ENCODE measurements around the gene ELMO1.

ELMO1 gene

DNA sequence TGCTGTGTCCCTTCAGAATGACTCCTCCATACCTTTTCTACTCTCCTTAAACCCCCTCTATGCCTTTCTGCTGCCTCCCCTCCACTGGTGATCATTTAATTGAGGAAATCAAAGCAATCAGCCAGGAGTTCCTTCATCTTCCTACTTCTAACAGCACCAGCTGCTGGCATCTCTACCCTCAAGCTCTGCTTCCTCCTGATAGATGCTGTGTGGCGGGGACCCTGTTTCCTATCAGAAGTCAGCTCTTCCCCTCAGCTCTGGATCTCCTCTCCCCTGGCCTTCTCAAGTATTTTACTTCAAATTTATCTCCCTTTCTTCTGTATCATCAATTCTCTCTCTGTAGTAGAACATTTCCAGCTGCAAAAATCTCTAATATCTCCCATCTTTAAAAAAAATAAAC, 183.7 kb downstream of the ELMO1 start:
- Histone ChIP-seq H3K27me3 (ENCODE audit: insufficient read depth, low read length, poor library complexity) (no peaks in the 10 kb centered on the region), H3K4me3 (ENCODE audit: low read depth in 1 of 2, low read length in 2 of 2) (no peak overlapping the region), H2AFZ (ENCODE audit: low read depth, low read length) (no peak overlapping the region), H3K36me3 (ENCODE audit: insufficient read depth, low read length) (peaks cover 14% of the 10 kb centered on the region), H3K79me2 (ENCODE audit: insufficient read depth, low read length) (no peaks in the 10 kb centered on the region), H3K27ac (ENCODE audit: low read length) (no peak overlapping the region), H3K9me3 (ENCODE audit: insufficient read depth, low read length, severe bottlenecking) (no peaks in the 10 kb centered on the region), H3K4me2 (ENCODE audit: insufficient read depth, low read length) (no peak overlapping the region), H4K20me1 (ENCODE audit: insufficient read depth, low read length) (peaks cover 5% of the 10 kb centered on the region), H3K9ac (ENCODE audit: low read depth, low read length) (no peak overlapping the region), H3K4me1 (ENCODE audit: insufficient read depth, low read length) (no peaks in the 10 kb centered on the region)
- TF ChIP-seq, protein P1, sequence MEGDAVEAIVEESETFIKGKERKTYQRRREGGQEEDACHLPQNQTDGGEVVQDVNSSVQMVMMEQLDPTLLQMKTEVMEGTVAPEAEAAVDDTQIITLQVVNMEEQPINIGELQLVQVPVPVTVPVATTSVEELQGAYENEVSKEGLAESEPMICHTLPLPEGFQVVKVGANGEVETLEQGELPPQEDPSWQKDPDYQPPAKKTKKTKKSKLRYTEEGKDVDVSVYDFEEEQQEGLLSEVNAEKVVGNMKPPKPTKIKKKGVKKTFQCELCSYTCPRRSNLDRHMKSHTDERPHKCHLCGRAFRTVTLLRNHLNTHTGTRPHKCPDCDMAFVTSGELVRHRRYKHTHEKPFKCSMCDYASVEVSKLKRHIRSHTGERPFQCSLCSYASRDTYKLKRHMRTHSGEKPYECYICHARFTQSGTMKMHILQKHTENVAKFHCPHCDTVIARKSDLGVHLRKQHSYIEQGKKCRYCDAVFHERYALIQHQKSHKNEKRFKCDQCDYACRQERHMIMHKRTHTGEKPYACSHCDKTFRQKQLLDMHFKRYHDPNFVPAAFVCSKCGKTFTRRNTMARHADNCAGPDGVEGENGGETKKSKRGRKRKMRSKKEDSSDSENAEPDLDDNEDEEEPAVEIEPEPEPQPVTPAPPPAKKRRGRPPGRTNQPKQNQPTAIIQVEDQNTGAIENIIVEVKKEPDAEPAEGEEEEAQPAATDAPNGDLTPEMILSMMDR (IDR thresholded peaks at IDR 0.05; ENCODE audit: borderline replicate concordance, extremely low read depth, low read length, poor library complexity, severe bottlenecking) = no peak
- TF ChIP-seq EZH2 (IDR thresholded peaks at IDR 0.05; ENCODE audit: borderline replicate concordance, low read depth, low read length, severe bottlenecking) = no peak
- ATAC-seq (ENCODE audit: insufficient read depth, low read depth) (no peak), DNase-seq (no peak)

DNA sequence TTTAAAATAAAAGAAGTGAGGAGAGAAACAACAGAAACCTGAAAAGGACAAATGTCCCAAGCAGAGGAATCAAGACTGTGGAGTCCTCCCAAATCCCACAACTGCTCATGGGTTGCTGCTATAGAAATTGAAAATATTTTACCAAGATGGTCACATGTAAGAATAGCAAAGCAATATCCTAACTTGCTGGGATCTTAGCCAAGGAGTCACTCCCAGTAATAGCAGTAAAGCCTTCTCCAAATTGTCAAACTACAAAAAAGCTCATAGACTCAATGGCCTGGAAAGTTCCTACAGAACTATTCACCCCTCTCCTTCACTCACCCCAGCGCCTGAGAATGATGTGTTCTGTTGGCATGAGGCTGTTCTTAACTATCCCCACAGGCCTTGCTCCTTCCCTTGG, 186.5 kb downstream of the ELMO1 start:
- H3K9me3 ChIP-seq (ENCODE audit: insufficient read depth, low read length, severe bottlenecking) = no peaks in the 10 kb centered on the region
- H3K27ac ChIP-seq (ENCODE audit: low read length) = no peak overlapping the region
- ATAC-seq (ENCODE audit: insufficient read depth, low read depth) (no peak), DNase-seq (no peak)
- H4K20me1 ChIP-seq (ENCODE audit: insufficient read depth, low read length) = peaks cover 5% of the 10 kb centered on the region
- no peak overlapping the region for H2AFZ ChIP-seq (ENCODE audit: low read depth, low read length)
- H3K4me2 ChIP-seq (ENCODE audit: insufficient read depth, low read length) = no peak overlapping the region
- TF ChIP-seq, protein P1 (IDR thresholded peaks at IDR 0.05; ENCODE audit: borderline replicate concordance, extremely low read depth, low read length, poor library complexity, severe bottlenecking) = no peak
- TF ChIP-seq EZH2 (IDR thresholded peaks at IDR 0.05; ENCODE audit: borderline replicate concordance, low read depth, low read length, severe bottlenecking) = no peak
- H3K4me1 ChIP-seq (ENCODE audit: insufficient read depth, low read length) = no peaks in the 10 kb centered on the region
- no peak overlapping the region for H3K9ac ChIP-seq (ENCODE audit: low read depth, low read length)
- no peak overlapping the region for H3K4me3 ChIP-seq (ENCODE audit: low read depth in 1 of 2, low read length in 2 of 2)
- no peaks in the 10 kb centered on the region for H3K79me2 ChIP-seq (ENCODE audit: insufficient read depth, low read length)
- no peaks in the 10 kb centered on the region; the same call in 1 of the 2 replicates for H3K36me3 ChIP-seq (ENCODE audit: insufficient read depth, low read length)
- no peaks in the 10 kb centered on the region for H3K27me3 ChIP-seq (ENCODE audit: insufficient read depth, low read length, poor library complexity)

DNA sequence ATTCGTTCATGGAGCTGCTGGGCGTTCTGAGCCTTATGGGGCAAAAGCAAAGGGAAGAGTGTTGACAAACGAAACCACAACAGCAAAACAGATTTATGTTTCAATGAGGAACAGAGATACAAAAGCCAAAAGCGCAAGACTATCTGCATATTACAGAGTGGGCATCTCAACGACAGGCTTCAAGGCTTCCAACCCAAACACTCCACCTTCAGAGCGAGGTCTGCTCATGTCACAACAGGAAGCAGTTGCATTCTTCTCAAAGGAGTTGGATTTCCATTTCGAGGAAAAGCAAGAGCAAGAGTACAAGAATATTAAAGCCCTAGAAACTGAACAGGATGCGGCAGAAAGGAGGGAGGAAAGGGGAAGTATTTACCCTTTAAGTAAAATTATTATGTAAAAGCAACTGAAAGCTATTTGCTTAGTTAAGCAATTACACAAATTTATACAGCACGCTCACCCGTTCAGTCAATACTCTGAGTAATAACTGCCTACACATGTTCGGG, 189.3 kb downstream of the ELMO1 start:
- Histone ChIP-seq H3K9ac (ENCODE audit: low read depth, low read length) (no peak overlapping the region), H3K4me2 (ENCODE audit: insufficient read depth, low read length) (no peak overlapping the region), H3K9me3 (ENCODE audit: insufficient read depth, low read length, severe bottlenecking) (no peaks in the 10 kb centered on the region), H3K27me3 (ENCODE audit: insufficient read depth, low read length, poor library complexity) (no peaks in the 10 kb centered on the region), H4K20me1 (ENCODE audit: insufficient read depth, low read length) (peaks cover 5% of the 10 kb centered on the region), H3K27ac (ENCODE audit: low read length) (no peak overlapping the region), H3K4me3 (ENCODE audit: low read depth in 1 of 2, low read length in 2 of 2) (no peak overlapping the region), H3K79me2 (ENCODE audit: insufficient read depth, low read length) (no peaks in the 10 kb centered on the region), H2AFZ (ENCODE audit: low read depth, low read length) (no peak overlapping the region), H3K4me1 (ENCODE audit: insufficient read depth, low read length) (no peaks in the 10 kb centered on the region), H3K36me3 (ENCODE audit: insufficient read depth, low read length) (peaks cover 20% of the 10 kb centered on the region; the same call in 1 of the 2 replicates)
- DNase-seq (no peak), ATAC-seq (ENCODE audit: insufficient read depth, low read depth) (no peak)
- TF ChIP-seq EZH2 (IDR thresholded peaks at IDR 0.05; ENCODE audit: borderline replicate concordance, low read depth, low read length, severe bottlenecking) = no peak

DNA sequence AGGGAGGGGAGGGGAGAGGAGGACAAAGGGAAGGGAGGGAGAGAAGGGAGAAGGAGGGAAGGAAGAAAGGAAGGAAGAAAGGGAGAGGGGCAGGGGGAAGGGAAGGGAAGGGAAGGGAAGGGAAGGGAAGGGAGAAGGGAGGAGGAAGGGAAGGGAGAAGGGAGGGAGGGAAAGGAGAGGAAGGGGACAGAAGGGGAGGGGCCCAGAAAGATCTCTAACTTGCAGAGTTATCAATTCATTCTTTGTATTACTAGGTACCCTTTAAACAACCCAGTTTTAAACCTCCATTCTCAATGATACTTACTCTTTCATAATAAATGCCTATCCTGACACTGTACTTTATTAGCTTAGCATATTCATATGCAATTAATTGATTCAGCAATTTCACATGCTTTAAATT, 192.0 kb downstream of the ELMO1 start:
- H3K27me3 ChIP-seq (ENCODE audit: insufficient read depth, low read length, poor library complexity) = no peaks in the 10 kb centered on the region
- TF ChIP-seq, protein P1 (IDR thresholded peaks at IDR 0.05; ENCODE audit: borderline replicate concordance, extremely low read depth, low read length, poor library complexity, severe bottlenecking) = no peak
- TF ChIP-seq EZH2 (IDR thresholded peaks at IDR 0.05; ENCODE audit: borderline replicate concordance, low read depth, low read length, severe bottlenecking) = no peak
- ATAC-seq (ENCODE audit: insufficient read depth, low read depth) = no peak

More for the DNA sequence above, 192.0 kb downstream of the ELMO1 start:
- Histone ChIP-seq H3K4me3 (ENCODE audit: low read depth in 1 of 2, low read length in 2 of 2) (no peak overlapping the region), H3K9me3 (ENCODE audit: insufficient read depth, low read length, severe bottlenecking) (no peaks in the 10 kb centered on the region), H4K20me1 (ENCODE audit: insufficient read depth, low read length) (no peaks in the 10 kb centered on the region), H3K79me2 (ENCODE audit: insufficient read depth, low read length) (no peaks in the 10 kb centered on the region), H2AFZ (ENCODE audit: low read depth, low read length) (no peak overlapping the region), H3K36me3 (ENCODE audit: insufficient read depth, low read length) (peaks cover 32% of the 10 kb centered on the region; the same call in 1 of the 2 replicates), H3K27ac (ENCODE audit: low read length) (no peak overlapping the region), H3K4me1 (ENCODE audit: insufficient read depth, low read length) (no peaks in the 10 kb centered on the region), H3K9ac (ENCODE audit: low read depth, low read length) (no peak overlapping the region), H3K4me2 (ENCODE audit: insufficient read depth, low read length) (no peak overlapping the region)
- no peak for DNase-seq

Data from DND-41 (cell line).